GDM1 (cell line): ENCODE data around the gene NLRC3.

ENCODE experiments used
- DNase-seq: peaks from one replicate; lab custom pipeline; 2025; lab: John Stamatoyannopoulos, UW

The NLRC3 gene

DNA sequence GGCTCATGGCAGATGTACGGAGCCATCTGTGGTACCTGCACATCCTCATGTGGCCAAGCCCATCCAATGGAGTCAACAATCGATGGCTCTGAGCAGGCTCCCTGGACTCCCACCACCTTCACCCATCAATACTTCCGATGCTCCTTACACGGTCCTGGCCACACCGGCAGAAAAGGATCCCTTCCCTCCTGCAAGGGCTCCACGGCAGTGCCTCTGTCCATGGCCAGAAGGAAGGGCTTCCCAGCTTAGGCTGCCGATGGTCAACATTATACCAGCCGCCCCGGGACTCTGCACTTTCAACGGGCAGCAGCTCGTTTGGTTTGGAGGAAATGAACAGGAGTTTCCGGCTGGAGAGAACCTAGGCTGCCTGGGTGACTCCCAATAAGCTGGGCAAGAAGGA lies 21.0 kb upstream of the NLRC3 start:
- DNase-seq: no peak

DNA sequence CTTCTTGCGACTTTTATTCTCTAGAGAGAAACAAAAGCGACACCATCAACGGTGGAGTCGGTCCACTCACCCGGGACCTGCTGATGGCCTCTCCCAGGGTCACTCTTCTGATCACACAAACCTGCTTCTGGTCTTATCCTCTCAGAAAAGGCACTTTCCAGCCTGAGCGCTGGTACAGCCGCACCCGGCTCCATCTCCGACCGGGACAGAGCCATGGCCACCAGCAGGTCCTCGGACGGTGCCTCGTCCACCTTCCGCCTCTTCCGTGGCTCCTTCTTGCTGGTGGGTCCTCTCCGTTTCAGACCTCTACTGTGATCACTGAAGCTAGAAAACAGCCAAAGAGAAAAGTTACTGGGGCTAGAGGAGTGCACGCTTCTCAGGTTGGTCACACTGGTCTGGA lies 20.5 kb upstream of the NLRC3 start:
- DNase-seq: no peak

- no peak for DNase-seq
Observed at GRCh38 chr16:3597226-3597625, 20.0 kb upstream of the NLRC3 start.

DNA sequence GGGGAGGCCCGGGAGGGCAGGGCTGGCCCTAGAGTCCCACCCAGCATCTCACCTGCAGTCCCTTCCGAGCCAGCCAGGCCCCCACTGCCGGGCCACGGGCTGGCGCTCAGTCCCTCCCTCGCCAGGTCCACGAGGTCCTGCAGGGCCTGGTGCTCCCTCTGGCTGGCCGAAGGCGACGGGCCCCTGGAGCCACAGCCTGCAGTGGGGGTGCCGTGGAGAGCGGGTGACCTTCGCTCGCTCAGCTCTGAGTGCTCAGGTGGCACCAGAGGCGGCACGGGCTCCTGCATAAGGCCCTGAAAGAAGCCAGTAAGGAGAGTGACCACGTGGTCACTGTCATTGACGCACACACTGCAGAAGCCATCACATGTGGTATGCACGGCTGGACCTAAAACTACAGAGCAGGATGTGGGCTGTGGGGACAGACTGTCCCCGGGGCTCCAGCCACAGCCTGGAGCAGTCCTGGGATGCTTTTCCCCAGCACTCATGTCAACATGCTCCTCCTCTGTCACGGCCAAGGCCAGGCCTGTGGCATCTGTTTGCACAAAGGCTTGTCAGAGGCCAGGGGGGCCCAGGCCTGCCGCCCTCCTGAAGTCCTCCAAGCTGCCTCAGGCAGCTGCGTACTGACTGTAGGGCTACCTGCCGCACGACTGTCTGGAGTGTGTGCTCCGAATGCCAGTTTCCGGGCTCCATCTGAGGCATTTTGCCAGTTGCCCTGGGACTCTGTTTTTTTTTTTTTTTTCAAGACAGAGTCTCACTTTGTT lies 19.1 kb upstream of the NLRC3 start:
- no peak for DNase-seq

DNA sequence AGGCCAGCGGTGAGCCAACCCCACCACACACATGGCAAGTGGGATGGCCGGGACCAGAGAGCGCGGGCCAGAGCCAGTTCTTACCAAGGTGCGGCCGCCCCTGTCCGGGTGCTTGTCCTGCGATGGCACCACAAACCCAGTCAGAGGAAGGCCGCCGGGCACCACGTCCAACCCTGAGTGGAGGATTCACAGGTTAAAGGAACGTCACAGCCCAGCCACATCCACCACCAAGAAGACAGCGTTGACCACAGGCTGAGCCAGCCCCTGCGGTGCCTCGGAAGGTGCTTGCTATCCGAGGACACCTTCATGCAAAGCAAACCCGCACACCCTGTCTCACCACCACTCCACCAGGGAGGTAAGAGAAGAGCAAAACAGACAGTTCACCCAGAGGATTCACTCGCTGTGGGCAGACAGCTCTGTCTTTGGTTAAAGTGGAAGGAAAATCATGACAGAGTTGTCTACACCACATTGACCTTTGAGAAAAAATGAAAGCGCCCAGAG lies 18.4 kb upstream of the NLRC3 start:
- no peak for DNase-seq

- DNase-seq: no peak
Observed at GRCh38 chr16:3595110-3595486, 17.9 kb upstream of the NLRC3 start.

GRCh38 chr16:3594316-3595109 lies 17.3 kb upstream of the NLRC3 start:
- DNase-seq: no peak

- DNase-seq: no peak
Observed at GRCh38 chr16:3592559-3592958, 15.4 kb upstream of the NLRC3 start.

- no peak for DNase-seq
Observed at GRCh38 chr16:3591991-3592390, 14.8 kb upstream of the NLRC3 start.

GRCh38 chr16:3591436-3591803 lies 14.2 kb upstream of the NLRC3 start:
- no peak for DNase-seq

DNA sequence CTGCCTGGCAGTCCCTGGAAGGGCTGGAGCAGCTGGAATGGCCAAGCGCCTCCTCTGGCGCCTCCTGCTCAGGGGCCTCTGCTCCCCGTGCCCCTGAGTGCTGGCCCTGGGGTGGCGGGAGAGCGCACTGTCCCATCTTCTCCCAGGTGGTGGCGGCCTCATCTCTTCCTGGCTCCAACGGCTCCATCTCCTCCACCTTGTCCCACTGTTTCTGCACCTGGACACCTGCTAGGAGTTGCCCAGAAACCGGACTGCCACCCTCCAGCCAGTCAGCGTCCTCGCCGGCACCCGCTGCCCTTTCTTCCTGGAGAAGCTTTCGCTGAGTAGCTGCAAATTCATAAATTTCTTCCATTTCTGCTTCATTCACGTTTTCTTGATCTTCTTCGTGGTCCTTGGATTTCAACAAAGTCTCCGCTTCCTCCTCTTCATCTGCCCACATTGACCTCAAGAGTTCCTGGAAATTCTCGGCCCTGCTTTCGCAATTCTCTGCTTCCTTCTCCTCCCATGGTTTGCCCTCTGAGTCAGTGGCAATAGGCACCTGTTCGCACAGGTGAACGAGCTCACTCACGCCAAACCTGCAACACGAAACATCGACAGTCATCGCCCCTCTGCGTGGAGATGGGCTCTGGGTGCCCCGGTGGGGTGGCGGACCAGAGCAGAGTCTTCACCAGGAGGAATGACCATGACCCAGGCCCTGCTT lies 13.7 kb upstream of the NLRC3 start:
- DNase-seq: no peak

DNA sequence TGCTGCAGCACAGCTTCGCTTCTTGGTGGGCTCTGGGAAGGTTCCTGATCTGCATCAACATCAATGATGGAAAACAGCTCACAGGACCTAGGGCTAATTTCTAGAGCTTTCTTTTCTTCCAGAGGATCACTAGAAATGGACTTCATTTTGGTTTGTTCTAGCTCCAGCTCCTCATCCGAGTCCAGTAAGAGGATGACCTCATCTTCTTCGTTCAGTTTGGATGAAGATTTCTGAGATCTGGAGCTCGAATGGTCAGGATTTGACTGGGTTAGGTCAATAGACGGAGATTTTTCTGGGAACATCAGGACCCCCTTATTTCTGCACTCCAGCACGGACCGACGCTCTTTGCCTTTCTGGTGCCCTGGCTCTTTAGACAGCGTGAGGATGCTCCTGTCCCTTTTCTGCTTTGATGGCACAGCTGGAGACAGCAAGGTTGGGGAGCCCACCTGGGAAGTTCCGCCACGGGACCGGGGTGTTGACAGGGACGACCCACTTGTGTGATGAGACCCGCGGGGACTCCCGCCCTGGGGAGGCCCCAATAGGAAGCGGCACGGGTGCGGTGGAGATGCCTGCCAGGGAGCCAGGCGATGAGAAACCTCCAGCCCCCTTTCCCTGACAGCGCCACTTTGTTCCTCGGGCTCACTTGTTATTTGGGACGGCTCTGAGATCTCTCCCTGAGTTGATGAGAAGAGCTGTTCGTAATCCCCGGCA lies 12.9 kb upstream of the NLRC3 start:
- DNase-seq: no peak

- DNase-seq: peak; percentile 33
Observed at GRCh38 chr16:3589441-3589921, 12.3 kb upstream of the NLRC3 start.

GRCh38 chr16:3589001-3589400 lies 11.8 kb upstream of the NLRC3 start:
- DNase-seq: no peak

DNA sequence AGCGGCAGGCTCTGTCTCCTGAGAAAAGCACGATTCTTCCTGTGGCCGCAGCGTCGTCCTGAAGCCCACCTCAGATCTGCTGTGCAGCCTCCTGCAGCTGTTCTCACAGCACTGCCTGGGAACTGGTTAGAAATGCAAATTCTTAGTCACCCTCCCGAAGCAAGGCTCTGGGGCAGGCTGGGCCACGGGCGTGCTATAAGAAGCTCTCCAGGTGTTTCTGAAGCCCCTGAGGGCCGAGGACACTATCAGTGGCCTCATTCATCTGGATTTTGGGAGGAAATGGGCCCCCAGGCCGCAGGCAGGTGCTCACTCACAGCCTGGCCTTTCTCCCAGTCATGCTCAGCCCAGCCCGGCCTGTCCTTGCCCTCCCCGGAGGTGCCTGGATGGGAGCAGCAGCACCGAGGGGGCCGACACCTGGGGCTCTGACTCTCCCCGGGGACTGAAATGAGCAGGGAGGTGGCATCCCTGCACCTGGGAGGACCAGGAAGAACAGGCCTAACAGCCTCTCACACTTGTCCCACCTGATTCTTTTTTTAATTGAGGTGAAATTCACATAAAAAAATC lies 10.4 kb upstream of the NLRC3 start:
- DNase-seq: no peak

DNA sequence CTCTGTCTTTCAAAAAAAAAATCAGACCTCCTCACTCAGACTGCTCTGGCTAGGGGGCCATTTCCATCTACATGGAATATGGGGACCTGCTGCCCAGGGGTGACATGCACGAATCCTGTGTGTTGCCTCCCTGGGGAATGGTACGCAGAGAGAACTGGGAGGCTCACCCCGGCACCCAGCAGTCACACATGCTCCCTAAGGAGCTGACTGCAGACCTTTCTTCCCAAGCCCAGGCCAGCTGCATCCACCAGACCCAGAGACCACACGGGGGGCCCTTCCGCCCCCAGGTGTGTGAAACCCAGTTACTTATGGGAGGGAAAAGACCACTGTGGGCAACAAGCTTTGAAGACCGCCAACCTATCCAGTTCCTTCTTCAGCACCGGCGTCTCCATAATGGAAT lies 7.2 kb upstream of the NLRC3 start:
- DNase-seq: no peak

DNA sequence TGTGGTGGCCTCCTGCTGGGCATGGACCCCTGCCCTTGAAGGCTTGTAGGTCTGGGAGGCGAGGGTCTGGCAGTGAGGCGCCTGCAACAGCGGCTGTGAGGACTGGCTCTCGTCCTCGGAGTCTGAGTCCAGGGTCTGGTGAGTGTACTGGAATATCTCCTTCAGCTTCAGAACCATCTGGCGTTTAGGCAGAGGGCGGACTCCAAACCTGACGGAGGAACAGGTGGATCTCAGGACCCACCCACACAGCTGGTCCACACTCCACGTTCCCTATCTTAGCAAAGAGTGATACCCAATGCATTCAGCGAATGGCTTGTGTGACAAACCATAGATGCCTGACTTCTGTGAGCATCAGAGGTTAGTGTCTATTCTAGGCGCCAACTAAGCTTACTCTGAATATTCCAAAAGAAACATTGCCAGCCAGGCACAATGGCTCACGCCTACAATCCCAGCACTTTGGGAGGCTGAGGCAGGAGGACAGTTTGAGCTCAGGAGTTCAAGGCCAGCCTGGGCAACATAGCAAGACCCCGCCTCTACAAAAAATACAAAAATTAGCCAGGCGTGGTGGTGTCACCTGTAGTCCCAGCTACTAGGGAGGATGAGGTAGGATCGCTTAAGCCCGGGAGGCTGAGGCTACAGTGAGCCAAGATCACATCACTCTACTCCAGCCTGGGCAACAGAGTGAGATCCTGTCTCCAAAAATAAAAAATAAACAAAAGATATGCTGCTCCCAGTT lies 6.3 kb upstream of the NLRC3 start:
- DNase-seq: no peak

GRCh38 chr16:3582276-3583165 lies 5.3 kb upstream of the NLRC3 start:
- no peak for DNase-seq

- DNase-seq: no peak
Observed at GRCh38 chr16:3581392-3581791, 4.2 kb upstream of the NLRC3 start.

- DNase-seq: no peak
Observed at GRCh38 chr16:3580686-3581085, 3.5 kb upstream of the NLRC3 start.
